ENCODE results near the gene FAM170B.

- no peak for TF ChIP-seq MXI1 (IDR thresholded peaks at IDR 0.05; ENCODE audit: low read depth, low read length)
- no peak for TF ChIP-seq TCF12 (IDR thresholded peaks at IDR 0.05)
Observed at GRCh38 chr10:49182776-49183175, 49.0 kb upstream of the FAM170B start.

All from SK-N-SH (cell line).